ENCODE data around the gene TPD52L1.

TPD52L1 gene

GRCh38 chr6:125264476-125264875 lies 110.9 kb downstream of the TPD52L1 start:
- Histone ChIP-seq H3K27me3 (ENCODE audit: control insufficient read depth in 2 of 2, insufficient read depth in 2 of 2, low read length in 2 of 2) (no peaks in the 10 kb centered on the region), H3K4me1 (ENCODE audit: control insufficient read depth in 2 of 2, insufficient read depth in 2 of 2, low read length in 2 of 2) (peaks cover 0 to 2% of the 10 kb centered on the region in 2 donors), H3K9me3 (ENCODE audit: control insufficient read depth in 2 of 2, low read length in 2 of 2) (no peaks in the 10 kb centered on the region), H3K27ac (ENCODE audit: low read depth in 2 of 2, low read length in 2 of 2) (no peak overlapping the region), H3K36me3 (ENCODE audit: control insufficient read depth in 2 of 2, insufficient read depth in 2 of 2, low read length in 2 of 2) (peaks cover 0 to 2% of the 10 kb centered on the region in 2 donors), H3K4me3 (ENCODE audit: low read length in 2 of 2) (no peak overlapping the region), H3K9ac (ENCODE audit: low read depth in 1 of 2, low read length in 2 of 2) (no peak overlapping the region)

DNA sequence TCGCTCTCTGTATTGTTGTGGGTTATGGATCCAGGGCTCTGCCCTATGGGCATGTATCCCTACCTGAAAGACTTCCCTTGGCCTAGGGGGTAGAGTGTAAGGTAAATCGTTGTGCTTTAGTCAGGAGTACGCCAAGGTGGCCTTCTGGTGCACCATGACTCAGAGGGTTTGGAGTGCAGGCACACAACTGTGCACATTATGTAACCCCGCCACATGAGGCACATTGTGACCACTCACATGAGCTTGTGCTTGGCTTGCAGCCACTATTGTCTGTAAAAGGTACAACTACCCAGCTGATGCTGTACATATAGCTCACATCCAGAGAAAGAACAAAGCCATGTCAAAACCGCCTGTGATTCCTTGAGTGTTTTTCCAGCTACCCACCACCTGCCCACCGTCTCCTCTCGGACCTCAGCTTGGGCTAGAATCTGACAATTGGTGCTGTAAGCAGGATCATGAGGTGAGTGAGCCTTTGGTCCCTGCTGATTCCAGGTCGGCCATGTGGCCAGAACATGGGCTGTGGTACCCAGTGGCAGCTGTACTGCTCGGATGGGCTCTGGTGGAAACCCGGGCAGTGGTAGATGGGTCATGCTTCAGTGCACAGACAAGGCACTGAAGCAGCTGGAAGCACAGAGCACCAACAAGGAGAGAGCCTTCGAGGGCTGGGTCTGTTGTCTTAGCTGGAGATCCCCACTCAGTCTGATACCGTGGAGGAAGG lies 114.4 kb downstream of the TPD52L1 start:
- H3K9ac ChIP-seq (ENCODE audit: low read depth in 1 of 2, low read length in 2 of 2) = no peak overlapping the region
- peaks cover 3 to 9% of the 10 kb centered on the region in 2 donors for H3K36me3 ChIP-seq (ENCODE audit: control insufficient read depth in 2 of 2, insufficient read depth in 2 of 2, low read length in 2 of 2)
- H3K27ac ChIP-seq (ENCODE audit: low read depth in 2 of 2, low read length in 2 of 2) = no peak overlapping the region
- no peaks in the 10 kb centered on the region for H3K9me3 ChIP-seq (ENCODE audit: control insufficient read depth in 2 of 2, low read length in 2 of 2)
- H3K4me3 ChIP-seq (ENCODE audit: low read length in 2 of 2) = no peak overlapping the region
- no peaks in the 10 kb centered on the region for H3K27me3 ChIP-seq (ENCODE audit: control insufficient read depth in 2 of 2, insufficient read depth in 2 of 2, low read length in 2 of 2)
- H3K4me1 ChIP-seq (ENCODE audit: control insufficient read depth in 2 of 2, insufficient read depth in 2 of 2, low read length in 2 of 2) = peaks cover 0 to 2% of the 10 kb centered on the region in 2 donors

DNA sequence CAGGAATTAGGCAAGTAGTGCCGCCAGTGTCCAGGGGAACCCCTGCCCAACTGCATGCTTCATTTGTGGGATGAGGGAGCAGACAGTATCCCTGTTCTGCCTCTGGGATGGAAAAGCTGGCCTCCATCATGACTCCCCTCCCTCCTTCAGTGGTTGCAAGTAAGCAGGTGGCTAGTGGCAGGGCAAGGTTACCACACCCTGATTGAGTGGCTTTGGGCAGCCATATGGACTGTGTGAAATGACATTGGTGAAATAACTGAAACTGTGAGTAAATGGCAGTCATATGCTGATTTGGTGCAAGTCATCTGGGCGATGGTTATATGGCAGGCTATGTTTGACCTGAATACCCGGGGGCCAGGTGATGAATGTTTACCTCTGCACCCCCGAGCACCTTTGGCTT lies 115.2 kb downstream of the TPD52L1 start:
- Histone ChIP-seq H3K36me3 (ENCODE audit: control insufficient read depth in 2 of 2, insufficient read depth in 2 of 2, low read length in 2 of 2) (peaks cover 3 to 11% of the 10 kb centered on the region in 2 donors), H3K4me1 (ENCODE audit: control insufficient read depth in 2 of 2, insufficient read depth in 2 of 2, low read length in 2 of 2) (peaks cover 0 to 2% of the 10 kb centered on the region in 2 donors), H3K27me3 (ENCODE audit: control insufficient read depth in 2 of 2, insufficient read depth in 2 of 2, low read length in 2 of 2) (no peaks in the 10 kb centered on the region), H3K9me3 (ENCODE audit: control insufficient read depth in 2 of 2, low read length in 2 of 2) (no peaks in the 10 kb centered on the region), H3K9ac (ENCODE audit: low read depth in 1 of 2, low read length in 2 of 2) (no peak overlapping the region), H3K27ac (ENCODE audit: low read depth in 2 of 2, low read length in 2 of 2) (no peak overlapping the region), H3K4me3 (ENCODE audit: low read length in 2 of 2) (no peak overlapping the region)

- H3K27ac ChIP-seq (ENCODE audit: low read depth in 2 of 2, low read length in 2 of 2) = no peak overlapping the region
- H3K27me3 ChIP-seq (ENCODE audit: control insufficient read depth in 2 of 2, insufficient read depth in 2 of 2, low read length in 2 of 2) = no peaks in the 10 kb centered on the region
- peaks cover 3 to 13% of the 10 kb centered on the region in 2 donors for H3K36me3 ChIP-seq (ENCODE audit: control insufficient read depth in 2 of 2, insufficient read depth in 2 of 2, low read length in 2 of 2)
- no peak overlapping the region for H3K4me3 ChIP-seq (ENCODE audit: low read length in 2 of 2)
- peaks cover 0 to 2% of the 10 kb centered on the region in 2 donors for H3K4me1 ChIP-seq (ENCODE audit: control insufficient read depth in 2 of 2, insufficient read depth in 2 of 2, low read length in 2 of 2)
- no peaks in the 10 kb centered on the region for H3K9me3 ChIP-seq (ENCODE audit: control insufficient read depth in 2 of 2, low read length in 2 of 2)
- no peak overlapping the region for H3K9ac ChIP-seq (ENCODE audit: low read depth in 1 of 2, low read length in 2 of 2)
These were observed 115.9 kb downstream of the TPD52L1 start for GRCh38 chr6:125269328-125269985.

GRCh38 chr6:125270380-125270779 lies 116.8 kb downstream of the TPD52L1 start:
- Histone ChIP-seq H3K27me3 (ENCODE audit: control insufficient read depth in 2 of 2, insufficient read depth in 2 of 2, low read length in 2 of 2) (no peaks in the 10 kb centered on the region), H3K4me3 (ENCODE audit: low read length in 2 of 2) (no peak overlapping the region), H3K9me3 (ENCODE audit: control insufficient read depth in 2 of 2, low read length in 2 of 2) (no peaks in the 10 kb centered on the region), H3K9ac (ENCODE audit: low read depth in 1 of 2, low read length in 2 of 2) (no peak overlapping the region), H3K4me1 (ENCODE audit: control insufficient read depth in 2 of 2, insufficient read depth in 2 of 2, low read length in 2 of 2) (peaks cover 0 to 2% of the 10 kb centered on the region in 2 donors), H3K27ac (ENCODE audit: low read depth in 2 of 2, low read length in 2 of 2) (no peak overlapping the region), H3K36me3 (ENCODE audit: control insufficient read depth in 2 of 2, insufficient read depth in 2 of 2, low read length in 2 of 2) (peaks cover 3 to 13% of the 10 kb centered on the region in 2 donors)

DNA sequence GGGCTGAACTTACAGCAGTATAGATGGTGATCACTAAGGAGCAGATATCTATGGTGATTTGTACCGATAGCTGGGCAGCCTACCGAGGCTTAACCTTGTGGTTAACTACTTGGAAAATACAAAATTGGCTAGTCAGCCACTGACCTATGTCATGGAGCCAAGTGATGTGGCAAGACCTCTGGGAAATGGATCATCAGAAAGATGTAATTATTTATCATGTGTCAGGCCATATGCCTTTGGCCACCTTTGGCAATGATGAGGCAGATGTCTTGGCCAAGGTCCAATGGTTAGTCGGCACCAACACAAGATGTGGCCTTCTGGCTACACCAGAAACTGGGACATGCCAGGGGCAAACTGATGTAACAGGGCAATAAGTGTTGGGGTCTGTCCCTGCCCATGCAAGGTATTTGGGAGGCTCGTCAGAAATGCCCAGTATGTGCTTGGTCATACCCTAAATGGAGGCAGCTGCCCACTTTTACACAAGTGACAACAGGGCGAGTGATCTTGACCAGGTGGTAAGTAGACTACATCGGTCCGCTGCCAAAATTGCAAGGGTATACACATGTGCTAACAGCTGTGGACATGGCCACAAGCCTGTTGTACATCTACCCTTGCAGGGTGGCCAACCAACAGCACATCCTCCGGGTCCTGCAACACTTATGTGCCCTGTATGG lies 118.0 kb downstream of the TPD52L1 start:
- peaks cover 8 to 23% of the 10 kb centered on the region in 2 donors for H3K36me3 ChIP-seq (ENCODE audit: control insufficient read depth in 2 of 2, insufficient read depth in 2 of 2, low read length in 2 of 2)
- no peaks in the 10 kb centered on the region for H3K9me3 ChIP-seq (ENCODE audit: control insufficient read depth in 2 of 2, low read length in 2 of 2)

GRCh38 chr6:125273251-125273650 lies 119.7 kb downstream of the TPD52L1 start:
- no peak overlapping the region for H3K4me3 ChIP-seq (ENCODE audit: low read length in 2 of 2)
- H3K36me3 ChIP-seq (ENCODE audit: control insufficient read depth in 2 of 2, insufficient read depth in 2 of 2, low read length in 2 of 2) = peaks cover 14 to 27% of the 10 kb centered on the region in 2 donors
- H3K9me3 ChIP-seq (ENCODE audit: control insufficient read depth in 2 of 2, low read length in 2 of 2) = no peaks in the 10 kb centered on the region
- H3K27me3 ChIP-seq (ENCODE audit: control insufficient read depth in 2 of 2, insufficient read depth in 2 of 2, low read length in 2 of 2) = no peaks in the 10 kb centered on the region
- peaks cover 0 to 2% of the 10 kb centered on the region in 2 donors for H3K4me1 ChIP-seq (ENCODE audit: control insufficient read depth in 2 of 2, insufficient read depth in 2 of 2, low read length in 2 of 2)
- H3K27ac ChIP-seq (ENCODE audit: low read depth in 2 of 2, low read length in 2 of 2) = no peak overlapping the region
- H3K9ac ChIP-seq (ENCODE audit: low read depth in 1 of 2, low read length in 2 of 2) = no peak overlapping the region

More for the DNA sequence above, 118.0 kb downstream of the TPD52L1 start:
- H3K27me3 ChIP-seq (ENCODE audit: control insufficient read depth in 2 of 2, insufficient read depth in 2 of 2, low read length in 2 of 2) = no peaks in the 10 kb centered on the region
- H3K27ac ChIP-seq (ENCODE audit: low read depth in 2 of 2, low read length in 2 of 2) = no peak overlapping the region
- H3K9ac ChIP-seq (ENCODE audit: low read depth in 1 of 2, low read length in 2 of 2) = no peak overlapping the region
- peaks cover 0 to 2% of the 10 kb centered on the region in 2 donors for H3K4me1 ChIP-seq (ENCODE audit: control insufficient read depth in 2 of 2, insufficient read depth in 2 of 2, low read length in 2 of 2)
- H3K4me3 ChIP-seq (ENCODE audit: low read length in 2 of 2) = no peak overlapping the region

DNA sequence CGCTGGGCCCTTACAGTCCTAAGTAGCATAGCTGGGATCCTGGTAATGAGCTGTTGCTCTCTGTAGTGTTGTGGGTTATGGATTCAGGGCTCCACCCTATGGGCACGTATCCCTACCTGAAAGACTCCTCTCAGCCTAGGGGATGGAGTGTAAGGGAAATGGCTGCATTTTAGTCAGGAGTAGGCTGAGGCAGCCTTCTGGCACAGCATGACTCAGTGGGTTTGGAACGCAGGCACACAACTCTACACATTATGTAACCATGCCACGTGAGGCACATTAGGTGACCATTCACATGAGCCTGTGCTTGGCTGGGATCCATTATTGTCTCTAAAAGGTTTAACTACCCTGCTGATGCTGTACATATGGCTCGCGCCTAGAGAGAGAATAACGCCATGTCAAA lies 120.4 kb downstream of the TPD52L1 start:
- Histone ChIP-seq H3K27ac (ENCODE audit: low read depth in 2 of 2, low read length in 2 of 2) (no peak overlapping the region), H3K27me3 (ENCODE audit: control insufficient read depth in 2 of 2, insufficient read depth in 2 of 2, low read length in 2 of 2) (no peaks in the 10 kb centered on the region), H3K4me3 (ENCODE audit: low read length in 2 of 2) (no peak overlapping the region), H3K9ac (ENCODE audit: low read depth in 1 of 2, low read length in 2 of 2) (no peak overlapping the region), H3K4me1 (ENCODE audit: control insufficient read depth in 2 of 2, insufficient read depth in 2 of 2, low read length in 2 of 2) (peaks cover 0 to 2% of the 10 kb centered on the region in 2 donors), H3K36me3 (ENCODE audit: control insufficient read depth in 2 of 2, insufficient read depth in 2 of 2, low read length in 2 of 2) (peaks cover 14 to 27% of the 10 kb centered on the region in 2 donors), H3K9me3 (ENCODE audit: control insufficient read depth in 2 of 2, low read length in 2 of 2) (no peaks in the 10 kb centered on the region)

- H3K4me3 ChIP-seq (ENCODE audit: low read length in 2 of 2) = no peak overlapping the region
- H3K9ac ChIP-seq (ENCODE audit: low read depth in 1 of 2, low read length in 2 of 2) = no peak overlapping the region
- H3K27me3 ChIP-seq (ENCODE audit: control insufficient read depth in 2 of 2, insufficient read depth in 2 of 2, low read length in 2 of 2) = no peaks in the 10 kb centered on the region
- H3K27ac ChIP-seq (ENCODE audit: low read depth in 2 of 2, low read length in 2 of 2) = no peak overlapping the region
- H3K36me3 ChIP-seq (ENCODE audit: control insufficient read depth in 2 of 2, insufficient read depth in 2 of 2, low read length in 2 of 2) = peaks cover 14 to 27% of the 10 kb centered on the region in 2 donors
- no peaks in the 10 kb centered on the region for H3K9me3 ChIP-seq (ENCODE audit: control insufficient read depth in 2 of 2, low read length in 2 of 2)
- no peaks in the 10 kb centered on the region for H3K4me1 ChIP-seq (ENCODE audit: control insufficient read depth in 2 of 2, insufficient read depth in 2 of 2, low read length in 2 of 2)
These were observed 121.4 kb downstream of the TPD52L1 start for GRCh38 chr6:125274935-125275334.

GRCh38 chr6:125275779-125276178 lies 122.2 kb downstream of the TPD52L1 start:
- H3K9ac ChIP-seq (ENCODE audit: low read depth in 1 of 2, low read length in 2 of 2) = no peak overlapping the region
- H3K4me1 ChIP-seq (ENCODE audit: control insufficient read depth in 2 of 2, insufficient read depth in 2 of 2, low read length in 2 of 2) = no peaks in the 10 kb centered on the region
- H3K9me3 ChIP-seq (ENCODE audit: control insufficient read depth in 2 of 2, low read length in 2 of 2) = no peaks in the 10 kb centered on the region
- no peak overlapping the region for H3K27ac ChIP-seq (ENCODE audit: low read depth in 2 of 2, low read length in 2 of 2)
- H3K4me3 ChIP-seq (ENCODE audit: low read length in 2 of 2) = no peak overlapping the region
- H3K27me3 ChIP-seq (ENCODE audit: control insufficient read depth in 2 of 2, insufficient read depth in 2 of 2, low read length in 2 of 2) = no peaks in the 10 kb centered on the region
- peaks cover 17 to 35% of the 10 kb centered on the region in 2 donors for H3K36me3 ChIP-seq (ENCODE audit: control insufficient read depth in 2 of 2, insufficient read depth in 2 of 2, low read length in 2 of 2)
